Activated T-cell treated with anti-CD3 and anti-CD28 coated beads, Interleukin-2, amount 50 U/mL, for 72 hours (primary cell): ENCODE measurements around the gene NEU1. TPM values are rescaled to one million over a fixed set of nuclear protein-coding genes. Genes with fewer than 3 reads are reported as not detected.
"Not testable (repeated sequence)": the region's sequence is repeated elsewhere in the genome, so short reads cannot be mapped to it uniquely, and the experiment has no call there.

Experiments used
- ATAC-seq, 2 donors: fragments of 150-1000 bp; cut with Tn5 transposase; replicated peaks in 1 of 2; 2 replicates each; pipeline ENCODE4 v1.10.0; 2021; ENCODE audit warnings: moderate library complexity in 2 of 2, mild to moderate bottlenecking in 1 of 2
- DNase-seq, 2 donors: peaks; one replicate each; pipeline ENCODE4 v3.0.0; 2021 to 2022; ENCODE audit warnings: mixed read lengths in 1 of 2
- H3K27ac Mint-ChIP-seq: one replicate; pipeline ENCODE4 v1.8.0; 2022; ENCODE audit warnings: mild to moderate bottlenecking, moderate library complexity, mixed read lengths
- H3K27me3 Mint-ChIP-seq: one replicate; pipeline ENCODE4 v1.8.0; 2022; ENCODE audit warnings: low read depth, mixed read lengths
- H3K36me3 Mint-ChIP-seq, 2 donors: one replicate each; pipeline ENCODE4 v1.8.0; 2022; ENCODE audit warnings: mixed read lengths in 2 of 2, mild to moderate bottlenecking in 1 of 2; ENCODE audit not compliant: insufficient read depth in 2 of 2
- H3K4me1 Mint-ChIP-seq: one replicate; pipeline ENCODE4 v1.8.0; 2022; ENCODE audit warnings: low read depth, mixed read lengths
- H3K4me3 Mint-ChIP-seq, 2 donors: one replicate each; pipeline ENCODE4 v1.8.0; 2022; ENCODE audit warnings: mild to moderate bottlenecking in 2 of 2, mixed read lengths in 2 of 2, moderate library complexity in 2 of 2
- H3K9me3 Mint-ChIP-seq, 2 donors: one replicate each; pipeline ENCODE4 v1.8.0; 2022; ENCODE audit warnings: mixed read lengths in 2 of 2
- total RNA-seq, 2 donors: library from RNA; stranded (reverse); gene quantifications; one replicate each; pipeline ENCODE4 v1.2.3, GENCODE V29; 2022

NEU1 gene
- total RNA-seq, 2 donors from 2014 or later = 24.0 to 27.1 TPM

- Mint-ChIP-seq H3K27ac (peak overlapping the region; percentile 89), H3K36me3 (peaks cover 2 to 4% of the 10 kb centered on the region in 2 donors), H3K9me3 (no peaks in the 10 kb centered on the region), H3K4me1 (peaks cover 60% of the 10 kb centered on the region), H3K27me3 (no peaks in the 10 kb centered on the region), H3K4me3 (peak overlapping the region; percentile 90 to 94)
- DNase-seq (no peak), ATAC-seq (no peak)
Measured at GRCh38 chr6:31825553-31825952, 37.1 kb downstream of the NEU1 start.

GRCh38 chr6:31823592-31824196, 38.9 kb downstream of the NEU1 start:
- H3K4me3 Mint-ChIP-seq = peak overlapping the region in 1 of 2 donors; percentile 52
- H3K27me3 Mint-ChIP-seq, ATAC-seq, DNase-seq, H3K9me3 Mint-ChIP-seq, H3K27ac Mint-ChIP-seq, H3K36me3 Mint-ChIP-seq: not testable (repeated sequence)
- peaks cover 63% of the 10 kb centered on the region for H3K4me1 Mint-ChIP-seq

- Mint-ChIP-seq H3K36me3 (no peaks in the 10 kb centered on the region), H3K9me3 (no peaks in the 10 kb centered on the region), H3K4me3 (peak overlapping the region; percentile 88 to 96), H3K27me3 (no peaks in the 10 kb centered on the region), H3K27ac (peak overlapping the region; percentile 82), H3K4me1 (peaks cover 74% of the 10 kb centered on the region)
- peak; percentile 50 for ATAC-seq
- DNase-seq = peak; percentile 66 to 69
Measured at GRCh38 chr6:31822036-31822821, 40.4 kb downstream of the NEU1 start.

- no peaks in the 10 kb centered on the region for H3K27me3 Mint-ChIP-seq
- peak overlapping the region; percentile 97 for H3K27ac Mint-ChIP-seq
- H3K9me3 Mint-ChIP-seq = no peaks in the 10 kb centered on the region
- peak overlapping the region; percentile 88 to 96 for H3K4me3 Mint-ChIP-seq
- H3K4me1 Mint-ChIP-seq = peaks cover 67% of the 10 kb centered on the region
- DNase-seq (peak; percentile 80 to 85), ATAC-seq (peak; percentile 48 to 56)
- H3K36me3 Mint-ChIP-seq = no peaks in the 10 kb centered on the region
Measured at GRCh38 chr6:31821301-31822035, 41.2 kb downstream of the NEU1 start.

- H3K4me1 Mint-ChIP-seq = peaks cover 59% of the 10 kb centered on the region
- H3K27me3 Mint-ChIP-seq, H3K36me3 Mint-ChIP-seq, DNase-seq, ATAC-seq, H3K27ac Mint-ChIP-seq, H3K9me3 Mint-ChIP-seq: not testable (repeated sequence)
- H3K4me3 Mint-ChIP-seq = peak overlapping the region; percentile 88 to 96
Measured at GRCh38 chr6:31820399-31820798, 42.2 kb downstream of the NEU1 start.

- ATAC-seq = no peak
- no peak for DNase-seq
- Mint-ChIP-seq H3K27ac (peak overlapping the region; percentile 24), H3K9me3 (no peaks in the 10 kb centered on the region), H3K4me1 (peaks cover 54% of the 10 kb centered on the region), H3K36me3 (no peaks in the 10 kb centered on the region), H3K4me3 (peak overlapping the region; percentile 42 to 67), H3K27me3 (no peaks in the 10 kb centered on the region)
Measured at GRCh38 chr6:31819871-31820299, 42.7 kb downstream of the NEU1 start.

GRCh38 chr6:31817929-31818511, 44.6 kb downstream of the NEU1 start:
- H3K27me3 Mint-ChIP-seq, H3K9me3 Mint-ChIP-seq, ATAC-seq, H3K36me3 Mint-ChIP-seq: not testable (repeated sequence)
- H3K27ac Mint-ChIP-seq = peak overlapping the region; percentile 93
- DNase-seq = peak in 1 of 2 donors; percentile 32
- peak overlapping the region; percentile 84 to 98 for H3K4me3 Mint-ChIP-seq
- H3K4me1 Mint-ChIP-seq = peaks cover 54% of the 10 kb centered on the region

GRCh38 chr6:31817133-31817928, 45.3 kb downstream of the NEU1 start:
- H3K36me3 Mint-ChIP-seq, H3K9me3 Mint-ChIP-seq, DNase-seq, H3K27me3 Mint-ChIP-seq: not testable (repeated sequence)
- Mint-ChIP-seq H3K27ac (peak overlapping the region; percentile 93), H3K4me1 (peaks cover 54% of the 10 kb centered on the region), H3K4me3 (peak overlapping the region; percentile 84 to 98)
- ATAC-seq = peak; percentile 17 to 33

- Mint-ChIP-seq H3K27me3 (no peaks in the 10 kb centered on the region), H3K9me3 (no peaks in the 10 kb centered on the region), H3K27ac (peak within 1 kb of the TSS; percentile 100), H3K36me3 (peaks cover 0 to 1% of the 10 kb centered on the region in 2 donors), H3K4me1 (peaks cover 43% of the 10 kb centered on the region), H3K4me3 (peak within 1 kb of the TSS; percentile 97 to 99)
- DNase-seq = peak; percentile 63 to 70
- ATAC-seq = peak; percentile 16 to 19
Measured at GRCh38 chr6:31815025-31815838, 47.4 kb downstream of the NEU1 start, which contains the start of the genes HSPA1A and HSPA1L. TSS of gene HSPA1A (plus strand) at chr6:31815543. CDS start at chr6:31815757, 214 bp downstream. TSS of gene HSPA1L (minus strand) at chr6:31815283. CDS start at chr6:31811972, 3,311 bp downstream.

GRCh38 chr6:31814677-31815024, 48.0 kb downstream of the NEU1 start:
- ATAC-seq (peak; percentile 26 to 32), DNase-seq (peak; percentile 71 to 76)
- H3K4me3 Mint-ChIP-seq = peak overlapping the region; percentile 97 to 99
- H3K4me1 Mint-ChIP-seq = peaks cover 38% of the 10 kb centered on the region
- H3K36me3 Mint-ChIP-seq = peaks cover 0 to 1% of the 10 kb centered on the region in 2 donors
- H3K27ac Mint-ChIP-seq = peak overlapping the region; percentile 77
- H3K27me3 Mint-ChIP-seq = no peaks in the 10 kb centered on the region
- H3K9me3 Mint-ChIP-seq = no peaks in the 10 kb centered on the region

- ATAC-seq = no peak
- Mint-ChIP-seq H3K4me1 (peaks cover 32% of the 10 kb centered on the region), H3K27me3 (no peaks in the 10 kb centered on the region), H3K36me3 (peaks cover 0 to 1% of the 10 kb centered on the region in 2 donors), H3K4me3 (peak overlapping the region; percentile 97 to 99), H3K9me3 (no peaks in the 10 kb centered on the region), H3K27ac (peak overlapping the region; percentile 100)
- DNase-seq = no peak
Measured at GRCh38 chr6:31813465-31813849, 49.2 kb downstream of the NEU1 start.
